ENCODE results near the gene ITSN2. TPM values are rescaled to one million over a fixed set of nuclear protein-coding genes. Genes with fewer than 3 reads are reported as not detected.

Gene ITSN2
- total and polyA plus RNA-seq, 2 of the 8 experiments (the other 6 are each of a cell fraction or from before 2014, with no cell fraction given) = 9.3 to 17.0 TPM

GRCh38 chr2:24181849-24182248, 178.5 kb downstream of the ITSN2 start (continued):
- no peak for TF ChIP-seq CTBP2 (IDR thresholded peaks at IDR 0.05; ENCODE audit: borderline replicate concordance, insufficient read depth, insufficient read length, low read length)
- TF ChIP-seq E2F6 (IDR thresholded peaks at IDR 0.05) = no peak
- no peak for TF ChIP-seq SIN3A (conservative IDR thresholded peaks at IDR 0.05 in 1 of 2, IDR thresholded peaks at IDR 0.05 in 1 of 2; ENCODE audit: low read depth in 1 of 2, low read length in 2 of 2)
- no peak for TF ChIP-seq EZH2 (IDR thresholded peaks at IDR 0.05; ENCODE audit: low read depth, low read length, severe bottlenecking)

Data from H1 (cell line).